ENCODE data around the gene COMP.

GRCh38 chr19:18776288-18776594, 14.9 kb downstream of the COMP start:
- TF ChIP-seq CTCF (IDR thresholded peaks at IDR 0.05; ENCODE audit: low read depth, low read length, poor library complexity, severe bottlenecking) (no peak), EZH2phosphoT487 (IDR thresholded peaks at IDR 0.05; ENCODE audit: borderline replicate concordance, low read length) (no peak)
